Kidney tubule cell (primary cell): ENCODE measurements around the gene RHEB.

Source experiments
- DNase-seq: peaks from one replicate; pipeline ENCODE4 v3.0.0-alpha.2; 2018; ENCODE audit warnings: low spot score

The RHEB gene

GRCh38 chr7:151431768-151432311 lies 87.9 kb downstream of the RHEB start:
- no peak for DNase-seq

- no peak for DNase-seq
These were observed 88.4 kb downstream of the RHEB start for GRCh38 chr7:151431281-151431767.

GRCh38 chr7:151430391-151431205 lies 89.1 kb downstream of the RHEB start:
- no peak for DNase-seq

GRCh38 chr7:151429560-151430331 lies 89.9 kb downstream of the RHEB start:
- no peak for DNase-seq

GRCh38 chr7:151429237-151429559 lies 90.5 kb downstream of the RHEB start:
- DNase-seq, result no peak

- DNase-seq, result no peak
These were observed 91.1 kb downstream of the RHEB start for GRCh38 chr7:151428378-151429236.

- no peak for DNase-seq
These were observed 91.9 kb downstream of the RHEB start for GRCh38 chr7:151427705-151428377.

- no peak for DNase-seq
These were observed 92.6 kb downstream of the RHEB start for GRCh38 chr7:151426904-151427704.

- peak; percentile 12 for DNase-seq
These were observed 93.2 kb downstream of the RHEB start for GRCh38 chr7:151426441-151426903.

GRCh38 chr7:151425670-151426440 lies 93.8 kb downstream of the RHEB start:
- no peak for DNase-seq

GRCh38 chr7:151424799-151425198 lies 94.9 kb downstream of the RHEB start:
- DNase-seq, result no peak

- DNase-seq, result no peak
These were observed 95.8 kb downstream of the RHEB start for GRCh38 chr7:151423936-151424335.

- no peak for DNase-seq
These were observed 96.5 kb downstream of the RHEB start for GRCh38 chr7:151423226-151423625.

GRCh38 chr7:151422212-151422611 lies 97.5 kb downstream of the RHEB start:
- DNase-seq, result no peak

GRCh38 chr7:151420144-151420543 lies 99.6 kb downstream of the RHEB start:
- DNase-seq, result no peak

- DNase-seq, result no peak
These were observed 102.8 kb downstream of the RHEB start for GRCh38 chr7:151416941-151417315.

- DNase-seq, result no peak
These were observed 103.4 kb downstream of the RHEB start for GRCh38 chr7:151416112-151416940.
